ENCODE data around the gene PRDM16.

Gene PRDM16

DNA sequence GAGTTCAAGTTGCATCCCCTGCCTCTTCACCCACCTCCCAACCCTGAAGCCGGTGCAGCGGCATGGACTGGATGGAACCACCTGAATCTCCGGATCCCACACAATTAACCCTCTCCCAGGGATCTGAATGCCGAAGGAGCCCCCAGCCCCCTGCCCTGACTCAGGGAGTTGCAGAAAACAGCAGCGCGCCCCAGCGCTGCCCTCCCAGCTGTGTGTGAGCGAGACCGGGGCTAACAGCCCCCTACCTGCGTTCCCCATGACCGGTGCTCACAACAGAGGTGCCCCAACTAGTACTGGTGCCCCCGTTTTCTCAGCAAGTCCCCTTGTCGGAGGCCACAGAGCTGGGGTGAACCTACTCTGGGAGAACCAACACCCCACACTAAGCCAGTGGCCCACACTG is 136.8 kb downstream of the PRDM16 start:
- TF ChIP-seq, protein P1, sequence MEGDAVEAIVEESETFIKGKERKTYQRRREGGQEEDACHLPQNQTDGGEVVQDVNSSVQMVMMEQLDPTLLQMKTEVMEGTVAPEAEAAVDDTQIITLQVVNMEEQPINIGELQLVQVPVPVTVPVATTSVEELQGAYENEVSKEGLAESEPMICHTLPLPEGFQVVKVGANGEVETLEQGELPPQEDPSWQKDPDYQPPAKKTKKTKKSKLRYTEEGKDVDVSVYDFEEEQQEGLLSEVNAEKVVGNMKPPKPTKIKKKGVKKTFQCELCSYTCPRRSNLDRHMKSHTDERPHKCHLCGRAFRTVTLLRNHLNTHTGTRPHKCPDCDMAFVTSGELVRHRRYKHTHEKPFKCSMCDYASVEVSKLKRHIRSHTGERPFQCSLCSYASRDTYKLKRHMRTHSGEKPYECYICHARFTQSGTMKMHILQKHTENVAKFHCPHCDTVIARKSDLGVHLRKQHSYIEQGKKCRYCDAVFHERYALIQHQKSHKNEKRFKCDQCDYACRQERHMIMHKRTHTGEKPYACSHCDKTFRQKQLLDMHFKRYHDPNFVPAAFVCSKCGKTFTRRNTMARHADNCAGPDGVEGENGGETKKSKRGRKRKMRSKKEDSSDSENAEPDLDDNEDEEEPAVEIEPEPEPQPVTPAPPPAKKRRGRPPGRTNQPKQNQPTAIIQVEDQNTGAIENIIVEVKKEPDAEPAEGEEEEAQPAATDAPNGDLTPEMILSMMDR (IDR thresholded peaks at IDR 0.05; ENCODE audit: borderline replicate concordance, insufficient read depth, low read depth, low read length): no peak
- no peak overlapping the region for H3K4me3 ChIP-seq (ENCODE audit: low read depth, low read length)

DNA sequence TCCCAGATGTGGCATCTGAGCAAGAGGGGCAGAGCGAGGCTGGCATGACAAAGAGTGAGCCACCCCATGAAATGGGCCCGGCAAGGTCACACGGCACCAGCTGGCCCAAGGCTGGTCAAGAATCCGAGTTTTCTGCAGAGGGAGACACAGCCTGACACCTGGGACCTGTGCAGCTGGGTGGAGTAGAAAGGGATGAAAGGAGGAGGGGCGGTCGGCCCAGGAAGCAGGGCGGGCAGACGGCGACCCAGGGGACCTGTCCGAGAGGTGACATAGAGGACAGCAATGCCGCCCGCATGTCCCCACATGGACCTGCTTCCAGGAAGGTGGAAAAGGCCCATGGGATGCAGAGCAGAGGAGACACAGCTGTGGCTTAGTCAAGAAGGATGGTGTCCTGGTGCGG is 137.7 kb downstream of the PRDM16 start:
- TF ChIP-seq, protein P1 (IDR thresholded peaks at IDR 0.05; ENCODE audit: borderline replicate concordance, insufficient read depth, low read depth, low read length): no peak
- H3K4me3 ChIP-seq (ENCODE audit: low read depth, low read length): no peak overlapping the region

DNA sequence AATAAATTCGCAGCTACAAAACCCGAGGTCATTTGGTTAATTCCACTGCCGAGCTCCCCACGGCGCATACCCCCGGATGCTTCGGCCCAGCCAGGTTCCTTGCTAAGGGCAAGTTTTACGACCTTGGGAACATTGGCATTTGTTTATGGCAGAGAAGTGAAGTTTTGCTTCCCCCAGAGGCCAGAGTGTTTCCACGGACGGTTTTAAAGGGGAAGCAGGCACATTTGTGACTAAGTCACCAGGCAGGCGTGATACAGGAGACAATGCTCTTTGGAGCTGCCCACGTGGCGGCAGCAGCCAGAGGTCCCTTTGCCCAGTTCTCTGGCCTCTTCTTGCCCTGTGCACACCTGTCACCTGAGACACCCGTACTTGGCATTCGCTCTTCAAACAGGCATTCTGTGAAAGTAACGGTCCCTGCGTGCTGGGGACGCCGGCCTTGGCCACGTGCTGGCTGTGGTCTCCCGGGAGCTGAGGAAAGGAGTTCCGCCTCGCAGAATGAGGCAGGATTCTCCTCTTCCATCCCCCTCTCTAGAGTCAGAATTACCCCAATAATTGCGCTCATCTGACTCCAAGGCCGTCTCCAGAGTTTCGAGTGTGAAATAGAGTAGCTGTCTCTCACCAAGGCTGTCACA is 138.3 kb downstream of the PRDM16 start:
- TF ChIP-seq, protein P1 (IDR thresholded peaks at IDR 0.05; ENCODE audit: borderline replicate concordance, insufficient read depth, low read depth, low read length): no peak
- H3K4me3 ChIP-seq (ENCODE audit: low read depth, low read length): no peak overlapping the region

DNA sequence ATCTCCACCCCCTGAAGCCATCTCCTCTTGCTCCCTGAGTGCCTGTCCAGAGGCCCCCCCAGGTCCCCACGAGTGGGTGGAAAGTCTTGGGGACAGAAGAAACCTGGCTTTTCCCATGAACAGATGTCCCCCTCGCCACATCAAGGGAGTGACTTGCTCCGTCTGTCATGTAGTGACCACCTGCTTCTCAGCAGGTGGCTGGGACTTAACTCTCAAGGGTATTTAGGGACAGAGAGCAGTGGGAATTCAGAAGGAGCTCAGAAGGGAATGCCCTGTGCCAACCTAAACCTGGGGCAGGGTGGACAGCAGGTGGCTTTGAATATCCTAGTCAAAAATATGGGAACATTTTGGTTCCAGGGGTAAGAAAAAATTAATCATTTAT is 139.8 kb downstream of the PRDM16 start:
- TF ChIP-seq, protein P1 (IDR thresholded peaks at IDR 0.05; ENCODE audit: borderline replicate concordance, insufficient read depth, low read depth, low read length): no peak
- no peak overlapping the region for H3K4me3 ChIP-seq (ENCODE audit: low read depth, low read length)

DNA sequence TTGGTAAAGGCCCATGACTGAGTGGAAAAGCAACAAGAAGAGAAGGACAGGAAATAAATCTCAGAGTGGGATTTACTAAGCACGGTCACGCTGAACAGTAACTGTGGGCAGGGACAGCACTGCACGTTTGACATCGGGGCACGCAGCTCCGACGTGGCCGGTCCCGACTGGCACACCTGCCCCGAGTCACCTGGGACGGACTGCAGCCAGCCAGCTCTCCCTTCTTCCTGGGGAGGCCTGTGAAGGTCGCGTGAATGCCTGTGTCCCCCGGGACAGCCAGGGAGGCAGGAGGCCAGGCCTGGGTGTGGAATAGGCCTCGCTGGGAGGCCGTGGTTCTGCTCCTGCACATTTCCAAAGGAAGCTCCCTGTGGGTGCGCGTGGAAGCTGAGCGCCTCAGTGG is 140.2 kb downstream of the PRDM16 start:
- TF ChIP-seq, protein P1 (IDR thresholded peaks at IDR 0.05; ENCODE audit: borderline replicate concordance, insufficient read depth, low read depth, low read length): no peak
- no peak overlapping the region for H3K4me3 ChIP-seq (ENCODE audit: low read depth, low read length)

DNA sequence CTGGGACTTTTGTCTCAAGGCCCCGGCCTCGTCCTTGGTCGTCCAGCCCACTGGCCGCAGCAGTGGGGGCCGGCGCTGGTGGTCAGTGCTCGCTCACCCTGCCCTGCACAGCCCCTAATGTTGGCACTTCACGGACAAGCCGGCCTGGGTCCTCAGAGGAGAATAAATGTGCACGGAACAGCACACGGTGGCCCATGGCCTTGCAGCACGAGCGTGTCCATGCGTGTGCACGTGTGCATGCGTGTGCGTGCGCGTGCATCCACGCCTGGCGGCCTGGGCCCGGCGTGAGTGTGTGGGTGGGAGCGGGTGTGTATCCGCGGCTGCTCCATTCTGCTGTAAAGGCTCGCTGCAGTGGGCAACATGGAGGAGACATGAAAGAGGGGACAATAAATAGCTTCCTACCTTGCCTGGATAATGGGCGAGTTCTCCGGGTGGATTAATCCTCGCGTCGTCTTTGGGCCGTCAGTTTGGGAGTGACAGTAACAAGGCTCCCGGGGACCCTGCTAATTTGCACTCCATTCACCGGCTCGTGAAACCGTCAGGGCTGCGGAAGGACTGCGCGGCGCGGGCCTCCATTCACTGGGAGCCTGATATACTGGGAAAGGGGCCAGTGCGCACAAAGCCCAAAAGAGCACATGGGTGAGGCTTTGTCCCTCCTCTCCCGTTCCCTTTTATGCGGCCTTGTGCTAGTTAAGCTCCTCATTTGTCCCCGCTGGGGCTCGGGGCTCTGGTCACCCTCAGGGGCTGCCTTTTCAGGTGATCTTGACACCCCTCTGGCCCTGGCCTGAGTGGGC is 142.8 kb downstream of the PRDM16 start:
- no peak overlapping the region for H3K4me3 ChIP-seq (ENCODE audit: low read depth, low read length)
- TF ChIP-seq, protein P1 (IDR thresholded peaks at IDR 0.05; ENCODE audit: borderline replicate concordance, insufficient read depth, low read depth, low read length): no peak

Data from GM12875 (cell line).